HCT116 (cell line): Measurements from ENCODE around the gene KLHL10. TPM values are rescaled to one million over a fixed set of nuclear protein-coding genes. Genes with fewer than 3 reads are reported as not detected.
"Not testable (repeated sequence)": the region's sequence is repeated elsewhere in the genome, so short reads cannot be mapped to it uniquely, and the experiment has no call there.

Experiments used
- ATAC-seq: fragments of 200-7000 bp; cut with Tn5 transposase; 2 replicates; pipeline ENCODE4 v1.9.1; 2020; ENCODE audit warnings: mild to moderate bottlenecking, moderate library complexity
- BruUV-seq: library from RNA; stranded (reverse); fragments of 400-500 nt; replicated peaks from 2 replicates; lab custom pipeline; 2021; lab: Mats Ljungman, UMichigan
- CTCF ChIA-PET: fragments of 300-600 bp; sonication (Branson Sonifier 250); formaldehyde crosslinking; loops from one replicate; lab custom pipeline; 2021; ENCODE audit warnings: antibody characterized with exemption; lab: Charles Lee
- POLR2A ChIA-PET: fragments of 300-600, 350-600 bp; sonication (Branson Sonifier 250); formaldehyde crosslinking; loops from one replicate; lab custom pipeline; 2021; ENCODE audit warnings: antibody characterized with exemption; lab: Charles Lee
- RAD21 ChIA-PET, 2 experiments: fragments of 300-600 bp; sonication (Branson Sonifier 250); formaldehyde crosslinking; loops; one replicate each; lab custom pipeline; 2023; ENCODE audit warnings: low total read pairs in 2 of 2; ENCODE audit not compliant: uncharacterized antibody in 2 of 2, unreplicated experiment in 2 of 2, low non-redundant PET in 1 of 2; lab: Charles Lee
- DNase-seq: peaks from one replicate; pipeline ENCODE4 v3.0.0-alpha.2; 2010; ENCODE audit warnings: low read depth, low spot score
- H2AFZ ChIP-seq: fragments of 200-600 bp; shearing (Covaris generic), sonication (generic); 2 replicates; pipeline ENCODE4 v1.6.1; 2017; ENCODE audit warnings: low read depth, mixed run types, mixed read lengths, antibody characterized with exemption, low read length; ENCODE audit not compliant: poor library complexity, severe bottlenecking
- H3K27ac ChIP-seq: 2 replicates; pipeline ENCODE4 v1.5.1; 2012; ENCODE audit warnings: low read depth, low read length
- H3K27me3 ChIP-seq: fragments of 200-600 bp; sonication (generic); 2 replicates; pipeline ENCODE4 v1.6.1; 2016; ENCODE audit warnings: mixed run types, low read length, mixed read lengths; ENCODE audit not compliant: insufficient read depth
- H3K36me3 ChIP-seq, 2 experiments: fragments of 200-500 bp in 1 of 2; fragments of 200-600 bp in 1 of 2; sonication (Bioruptor generic) in 1 of 2; sonication (generic) in 1 of 2; 2 replicates each; pipeline versions ENCODE4 v1.5.1 to v1.6.1; 2014 to 2016; ENCODE audit warnings: low read length in 2 of 2, inconsistent platforms in 1 of 2, mixed read lengths in 1 of 2, mixed run types in 1 of 2; ENCODE audit not compliant: insufficient read depth in 2 of 2, control insufficient read depth in 1 of 2
- H3K4me1 ChIP-seq, 2 experiments: fragments of 200-600 bp in 1 of 2; sonication (generic) in 1 of 2; 2 replicates each; pipeline versions ENCODE4 v1.5.1 to v1.6.1; 2012 to 2017; ENCODE audit warnings: low read length in 2 of 2, inconsistent platforms in 1 of 2, mild to moderate bottlenecking in 1 of 2, mixed read lengths in 1 of 2, mixed run types in 1 of 2, moderate library complexity in 1 of 2; ENCODE audit not compliant: insufficient read depth in 2 of 2, control insufficient read depth in 1 of 2
- H3K4me2 ChIP-seq: fragments of 200-600 bp; sonication (generic); 2 replicates; pipeline ENCODE4 v1.6.1; 2017; ENCODE audit warnings: mixed run types, low read length, mixed read lengths
- H3K4me3 ChIP-seq, 2 experiments: fragments of 200-600 bp in 1 of 2; sonication (generic) in 1 of 2; replicated peaks in 1 of 2; 2 replicates each; pipeline ENCODE4 v1.5.1; 2011 to 2016; ENCODE audit warnings: low read length in 2 of 2, control low read depth in 1 of 2, low read depth in 1 of 2, mild to moderate bottlenecking in 1 of 2, mixed read lengths in 1 of 2, mixed run types in 1 of 2
- H3K79me2 ChIP-seq: fragments of 200-600 bp; sonication (generic); 2 replicates; pipeline ENCODE4 v1.6.1; 2017; ENCODE audit warnings: mild to moderate bottlenecking, mixed run types, low read length, moderate library complexity, mixed read lengths; ENCODE audit not compliant: insufficient read depth
- H3K9ac ChIP-seq: fragments of 200-600 bp; sonication (generic); 2 replicates; pipeline ENCODE4 v1.6.1; 2016; ENCODE audit warnings: low read length, mixed read lengths
- H3K9me2 ChIP-seq: fragments of 200-600 bp; sonication (generic), shearing (Covaris generic); 2 replicates; pipeline ENCODE4 v1.6.1; 2017; ENCODE audit warnings: mixed run types, mild to moderate bottlenecking, moderate library complexity; ENCODE audit not compliant: insufficient read depth
- H3K9me3 ChIP-seq, 2 experiments: fragments of 200-500 bp in 1 of 2; fragments of 200-600 bp in 1 of 2; sonication (Bioruptor generic) in 1 of 2; sonication (generic) in 1 of 2; 2 replicates each; pipeline ENCODE4 v1.6.1; 2014 to 2017; ENCODE audit warnings: low read length in 2 of 2, mixed read lengths in 2 of 2, inconsistent platforms in 1 of 2, low read depth in 1 of 2, mild to moderate bottlenecking in 1 of 2, mixed run types in 1 of 2, moderate library complexity in 1 of 2; ENCODE audit not compliant: control insufficient read depth in 1 of 2, insufficient read depth in 1 of 2
- H4K20me1 ChIP-seq: fragments of 200-600 bp; sonication (generic), shearing (Covaris generic); 2 replicates; pipeline ENCODE4 v1.6.1; 2017; ENCODE audit warnings: mixed run types, mild to moderate bottlenecking, moderate library complexity; ENCODE audit not compliant: insufficient read depth
- TCF7L2 ChIP-seq: IDR thresholded peaks from 2 replicates; pipeline ENCODE4 v1.7.0; 2011; ENCODE audit warnings: borderline replicate concordance, inconsistent platforms; ENCODE audit not compliant: insufficient read depth, insufficient read length; ENCODE audit errors: extremely low read depth
- intact Hi-C: fragments of 100-400 bp; cut with micrococcal nuclease; formaldehyde crosslinking; loops from 2 replicates; pipeline ENCODE4 v1.10.0; 2022
- total RNA-seq: library from RNA; stranded (reverse); gene quantifications from one replicate; pipeline ENCODE4 v1.2.1, GENCODE V29; 2021; ENCODE audit not compliant: unreplicated experiment
- TF ChIP-seq, protein P1 (sequence below): IDR thresholded peaks from 2 replicates; pipeline ENCODE4 v1.6.1; 2012

KLHL10 gene
- total RNA-seq, 1 experiment from 2014 or later, result not detected

DNA sequence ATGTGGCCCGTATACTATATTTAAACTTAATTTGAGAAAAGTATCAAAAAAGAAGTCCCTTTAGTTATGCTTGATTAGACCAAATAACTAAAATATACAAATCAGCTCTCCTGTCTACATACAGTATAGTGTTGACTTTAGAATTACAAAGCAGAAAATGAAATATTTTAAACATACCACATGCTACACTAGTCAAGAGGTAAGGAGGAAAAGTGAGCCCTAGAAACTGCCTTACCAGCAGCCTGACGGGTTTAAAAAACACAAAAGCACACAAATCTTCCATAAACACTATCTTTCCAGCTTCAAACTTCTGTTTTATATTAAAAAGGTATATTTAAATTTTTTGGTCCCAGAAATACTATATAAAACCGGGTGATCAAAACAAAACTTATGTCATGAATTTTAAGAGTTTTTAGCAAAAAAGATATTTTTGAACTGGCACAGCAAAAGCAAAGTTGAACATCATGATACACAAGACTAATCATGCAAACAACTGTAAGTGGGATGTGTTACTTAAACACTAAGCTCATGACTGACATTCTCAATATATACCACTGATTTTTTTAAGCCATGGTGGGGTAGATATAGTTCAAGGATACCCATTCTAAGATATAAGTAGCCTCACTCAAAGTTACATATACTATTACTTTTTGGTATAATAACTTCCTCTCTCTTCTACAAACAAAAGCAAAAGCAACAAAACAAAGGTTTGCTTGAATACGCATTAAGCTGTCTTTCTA is 11.8 kb downstream of the KLHL10 start:
- Histone ChIP-seq H3K4me1 (peaks cover 15 to 21% of the 10 kb centered on the region in 2 experiments), H3K27me3 (no peaks in the 10 kb centered on the region), H3K9me2 (no peaks in the 10 kb centered on the region)
- TF ChIP-seq, protein P1, sequence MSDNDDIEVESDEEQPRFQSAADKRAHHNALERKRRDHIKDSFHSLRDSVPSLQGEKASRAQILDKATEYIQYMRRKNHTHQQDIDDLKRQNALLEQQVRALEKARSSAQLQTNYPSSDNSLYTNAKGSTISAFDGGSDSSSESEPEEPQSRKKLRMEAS, result no peak
- no peak for TF ChIP-seq TCF7L2
- TF ChIP-seq, all 23 proteins: peak for 0
- Histone ChIP-seq H3K27ac (no peak overlapping the region), H3K36me3 (peaks cover 8 to 15% of the 10 kb centered on the region in 2 experiments; a peak in 3 of 4 replicates), H3K9me3 (no peaks in the 10 kb centered on the region), H3K4me3 (no peak overlapping the region), H2AFZ (no peak overlapping the region), H3K79me2 (peaks cover 58% of the 10 kb centered on the region), H3K9ac (no peak overlapping the region), H4K20me1 (no peaks in the 10 kb centered on the region; the same call in 1 of the 2 replicates), H3K4me2 (no peak overlapping the region)
- ChIA-PET POLR2A (interaction anchor here (1.9 kb wide), 1 partner anchor 16 kb away, joined by 5 read pairs; the partner anchor contains the start of gene KLHL11), CTCF (no interaction called here), RAD21 (no interaction called here)
- intact Hi-C loops, result no loop called here
- DNase-seq (no peak), ATAC-seq (no peak)
- BruUV-seq, result no TSS peak

DNA sequence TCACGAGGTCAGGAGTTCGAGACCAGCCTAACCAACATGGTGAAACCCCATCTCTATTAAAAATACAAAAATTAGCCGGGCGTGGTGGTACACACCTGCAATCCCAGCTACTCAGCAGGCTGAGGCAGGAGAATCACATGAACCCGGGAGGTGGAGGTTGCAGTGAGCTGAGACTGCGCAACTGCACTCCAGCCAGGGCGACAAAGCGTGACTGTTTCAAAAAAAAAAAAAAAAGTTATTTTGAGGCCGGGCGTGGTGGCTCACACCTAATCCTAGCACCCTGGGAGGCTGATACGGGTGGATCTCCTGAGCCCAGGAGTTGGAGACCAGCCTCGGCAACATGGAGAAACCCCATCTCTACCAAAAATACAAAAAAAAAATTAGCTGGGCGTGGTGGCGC is 13.8 kb downstream of the KLHL10 start:
- POLR2A ChIA-PET, result interaction anchor here (1.0 kb wide), 1 partner anchor 65 kb away, joined by 3 read pairs; the partner anchor contains the start of gene JUP
- H3K9ac ChIP-seq, H3K27ac ChIP-seq, ATAC-seq, H3K4me2 ChIP-seq, DNase-seq, CTCF ChIA-PET, intact Hi-C loops, H3K4me3 ChIP-seq, H4K20me1 ChIP-seq, H3K27me3 ChIP-seq, RAD21 ChIA-PET, BruUV-seq, H3K9me2 ChIP-seq, H3K9me3 ChIP-seq, H3K4me1 ChIP-seq, H2AFZ ChIP-seq: not testable (repeated sequence)
- Histone ChIP-seq H3K79me2 (peaks cover 70% of the 10 kb centered on the region), H3K36me3 (peaks cover 10 to 21% of the 10 kb centered on the region in 2 experiments; a peak in 3 of 4 replicates)
